NCI-H524 treated with DMSO at 0.1 percent for 48 hours (cell line): Measurements from ENCODE around the gene BAG5.

ENCODE experiments used
- DNase-seq: peaks from one replicate; lab custom pipeline; 2025; lab: John Stamatoyannopoulos, UW

Gene BAG5

DNA sequence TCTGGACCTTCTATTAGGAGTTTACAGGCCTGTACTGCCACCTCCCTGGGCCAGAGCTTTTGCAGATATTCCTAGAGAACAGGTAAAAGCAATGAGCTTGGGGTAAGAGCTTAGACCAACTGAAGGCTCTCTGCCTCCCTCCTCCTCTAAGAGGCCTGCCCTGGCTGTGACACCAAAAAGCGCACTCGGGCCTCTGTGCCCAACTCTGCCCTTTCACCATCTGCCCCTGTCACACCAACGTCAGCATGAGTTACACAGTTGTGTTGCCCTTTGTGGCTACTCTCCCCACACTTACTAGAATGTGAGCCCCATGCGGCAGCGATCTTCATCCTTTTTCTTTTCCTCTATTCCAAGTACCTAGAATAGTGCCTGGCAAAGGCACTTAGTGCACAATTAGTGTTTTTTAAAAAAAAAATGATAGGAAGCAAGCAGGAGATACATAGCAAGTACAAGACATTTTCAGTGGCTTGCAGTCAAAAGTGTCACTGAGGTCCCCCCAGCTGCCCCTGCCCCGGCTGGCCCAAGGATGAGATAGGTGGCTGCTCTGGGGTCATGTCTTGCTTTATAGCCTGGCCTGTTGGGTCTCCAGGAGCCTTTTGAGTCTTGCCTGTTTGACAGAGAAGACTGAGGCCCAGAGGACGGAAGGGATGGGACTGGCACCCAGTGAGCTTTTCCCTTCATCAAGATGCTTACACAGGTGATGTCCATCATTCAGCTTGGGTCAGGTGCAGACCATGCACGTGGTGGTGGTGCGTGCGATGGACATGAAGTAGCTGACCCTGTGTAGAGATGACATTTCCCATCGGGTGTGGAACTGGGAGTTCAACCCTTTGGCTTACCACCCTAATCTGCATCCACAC, 52.4 kb downstream of the BAG5 start:
- DNase-seq: no peak

DNA sequence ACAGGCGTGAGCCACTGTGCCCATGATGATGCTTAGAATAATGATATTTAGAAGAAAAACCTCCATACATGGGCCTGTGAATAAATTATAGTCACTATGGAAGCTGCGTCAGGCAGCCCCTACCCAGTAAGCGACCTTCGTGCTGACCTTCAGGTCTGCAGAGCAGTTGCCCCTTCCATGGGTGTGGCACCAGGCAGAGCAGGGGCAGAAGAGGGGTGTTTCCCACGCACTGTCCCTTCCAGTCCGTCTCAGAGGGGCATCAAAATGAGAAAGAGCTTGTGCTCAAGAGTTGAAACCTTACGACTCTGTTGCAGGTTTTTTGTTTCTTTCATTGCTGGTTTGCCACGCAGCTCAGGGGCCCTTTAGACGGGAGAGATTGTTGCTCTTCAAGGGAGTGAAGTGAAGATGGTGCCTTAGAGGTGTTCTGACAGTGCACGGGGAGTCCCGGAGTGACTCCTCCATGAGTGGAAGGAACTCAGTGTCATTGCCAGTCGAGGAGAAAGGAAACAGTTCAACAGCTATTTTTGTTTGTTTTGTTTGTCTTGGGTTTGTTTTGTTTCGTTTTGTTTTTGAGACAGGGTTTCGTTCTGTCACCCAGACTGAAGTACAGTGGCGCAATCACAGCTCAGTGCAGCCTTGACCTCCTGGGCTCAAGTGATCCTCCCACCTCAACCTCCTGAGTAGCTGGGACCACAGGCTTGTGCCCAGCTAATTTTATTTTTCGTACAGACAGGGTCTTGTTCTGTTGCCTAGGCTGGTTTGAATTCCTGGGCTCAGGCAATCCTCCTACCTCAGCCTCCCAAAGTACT, 53.7 kb downstream of the BAG5 start:
- no peak for DNase-seq

DNA sequence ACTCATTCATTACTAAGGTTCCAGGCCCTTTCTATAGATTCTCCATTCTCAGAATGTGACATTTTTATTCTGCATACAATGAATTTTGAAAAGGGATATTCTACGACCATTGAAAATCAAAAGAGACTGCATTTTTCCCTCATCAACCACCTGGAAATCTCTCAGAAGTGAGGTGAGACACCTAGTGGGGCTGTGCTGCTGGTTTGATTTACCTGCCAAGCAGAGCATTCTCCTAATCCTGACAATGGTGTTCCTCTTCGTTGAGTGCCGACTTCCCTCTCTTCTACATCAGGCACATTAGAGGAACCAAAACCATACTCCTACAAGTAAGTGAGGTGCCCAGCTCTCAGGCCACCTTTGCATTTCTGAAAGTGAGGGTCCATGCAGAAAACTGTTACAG, 54.7 kb downstream of the BAG5 start:
- no peak for DNase-seq
